CD4-positive, alpha-beta T cell treated with Interleukin-10 for 1 hour (primary cell): ENCODE measurements around the gene HTRA1.
A peak's percentile ranks its signal among the peaks of the same experiment; 100 is the strongest.

Source experiments
- DNase-seq: peaks from one replicate; pipeline ENCODE4 v3.0.0-alpha.2; 2020

Gene HTRA1

DNA sequence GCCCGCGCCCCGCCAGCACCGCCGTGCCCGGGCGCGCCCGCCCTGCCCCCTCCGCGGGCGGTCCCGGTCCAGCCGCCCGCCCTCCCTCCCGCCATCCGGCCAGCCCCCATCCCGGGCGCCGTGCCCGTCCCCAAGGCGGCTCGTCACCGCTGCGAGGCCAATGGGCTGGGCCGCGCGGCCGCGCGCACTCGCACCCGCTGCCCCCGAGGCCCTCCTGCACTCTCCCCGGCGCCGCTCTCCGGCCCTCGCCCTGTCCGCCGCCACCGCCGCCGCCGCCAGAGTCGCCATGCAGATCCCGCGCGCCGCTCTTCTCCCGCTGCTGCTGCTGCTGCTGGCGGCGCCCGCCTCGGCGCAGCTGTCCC, at the start of gene HTRA1:
HTRA1 (plus strand) TSS at position 187 of the 362 bp plus-strand sequence; CDS start at position 287, 100 bp downstream.
- DNase-seq, result no peak

DNA sequence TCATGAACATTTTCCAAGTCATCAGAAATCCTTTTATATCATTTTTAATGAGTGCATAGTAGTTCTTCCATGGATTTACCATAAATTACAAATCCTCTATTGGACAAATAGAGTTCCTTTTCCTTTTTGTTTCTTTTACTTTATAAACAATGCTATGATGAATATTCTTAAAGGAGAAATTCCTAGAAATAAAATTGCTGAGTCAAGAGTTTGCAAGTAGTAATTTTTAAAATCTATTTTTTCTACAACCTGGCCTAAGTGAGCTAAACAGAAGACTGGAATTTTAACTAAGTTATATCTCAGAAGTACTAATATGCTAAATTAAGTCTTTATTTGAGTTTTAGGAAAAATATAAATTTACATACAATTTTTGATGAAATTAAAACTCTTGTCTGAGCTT, 48.0 kb upstream of the HTRA1 start:
- DNase-seq, result no peak

GRCh38 chr10:122417667-122418066, 43.7 kb upstream of the HTRA1 start:
- DNase-seq, result no peak

DNA sequence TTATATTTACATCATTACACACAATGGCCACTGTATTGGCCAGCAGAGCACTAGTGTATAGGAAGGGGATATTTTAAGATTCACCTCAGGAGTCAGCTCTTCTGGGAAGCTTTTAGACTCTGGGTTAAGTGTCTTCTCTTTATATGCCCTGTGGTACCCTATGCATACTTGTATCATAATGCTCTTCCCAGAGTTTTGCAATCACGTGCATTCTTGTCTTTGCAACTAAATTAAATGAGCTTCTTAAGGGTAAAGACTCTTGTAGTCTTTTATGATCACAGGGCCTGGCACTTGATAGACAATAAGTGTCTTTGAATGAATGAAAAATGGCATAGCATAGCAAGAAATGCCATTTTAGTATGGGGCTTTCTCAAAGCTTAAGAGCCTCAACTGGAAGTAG, 42.3 kb upstream of the HTRA1 start:
- DNase-seq, result no peak

- DNase-seq, result no peak
Measured at GRCh38 chr10:122419876-122420623, 41.3 kb upstream of the HTRA1 start.

DNA sequence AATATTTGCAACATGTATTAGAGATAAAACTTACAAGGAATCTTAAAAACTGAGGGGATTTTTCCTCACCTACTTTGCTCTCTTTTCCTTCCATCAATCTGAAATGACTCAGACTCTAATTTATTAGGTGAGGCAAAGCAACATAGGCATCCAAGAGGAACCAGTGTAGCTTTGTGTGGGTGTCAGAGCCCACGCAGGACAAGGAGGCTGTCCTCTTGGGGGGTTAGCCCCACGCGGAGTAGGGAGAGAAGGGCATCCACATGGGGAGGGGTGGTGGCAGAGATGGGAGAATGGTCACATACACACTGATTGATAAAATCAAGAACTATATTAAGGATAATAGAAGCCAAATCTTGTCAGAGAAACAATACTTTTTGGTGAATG, 40.7 kb upstream of the HTRA1 start:
- DNase-seq, result no peak

GRCh38 chr10:122421054-122421625, 40.2 kb upstream of the HTRA1 start:
- peak; percentile 14 for DNase-seq

DNA sequence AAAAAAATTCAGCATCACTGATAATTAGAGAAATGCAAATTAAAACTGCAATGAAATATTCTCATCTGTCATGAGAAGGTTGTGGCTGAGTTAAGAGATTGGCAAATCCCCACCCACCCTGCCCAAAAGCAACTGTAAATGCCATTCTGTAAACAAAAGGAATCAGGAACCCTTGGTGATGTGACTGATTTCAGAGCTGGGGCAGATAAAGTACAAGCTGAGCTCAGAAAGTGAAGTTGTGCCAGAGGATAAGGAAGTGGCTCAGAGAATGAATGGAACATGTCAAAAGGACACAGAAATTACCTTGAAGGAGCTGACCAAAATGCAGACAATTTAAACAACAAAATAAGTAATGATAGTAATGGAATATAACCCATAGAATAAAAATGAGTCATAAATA, 39.6 kb upstream of the HTRA1 start:
- no peak for DNase-seq

DNA sequence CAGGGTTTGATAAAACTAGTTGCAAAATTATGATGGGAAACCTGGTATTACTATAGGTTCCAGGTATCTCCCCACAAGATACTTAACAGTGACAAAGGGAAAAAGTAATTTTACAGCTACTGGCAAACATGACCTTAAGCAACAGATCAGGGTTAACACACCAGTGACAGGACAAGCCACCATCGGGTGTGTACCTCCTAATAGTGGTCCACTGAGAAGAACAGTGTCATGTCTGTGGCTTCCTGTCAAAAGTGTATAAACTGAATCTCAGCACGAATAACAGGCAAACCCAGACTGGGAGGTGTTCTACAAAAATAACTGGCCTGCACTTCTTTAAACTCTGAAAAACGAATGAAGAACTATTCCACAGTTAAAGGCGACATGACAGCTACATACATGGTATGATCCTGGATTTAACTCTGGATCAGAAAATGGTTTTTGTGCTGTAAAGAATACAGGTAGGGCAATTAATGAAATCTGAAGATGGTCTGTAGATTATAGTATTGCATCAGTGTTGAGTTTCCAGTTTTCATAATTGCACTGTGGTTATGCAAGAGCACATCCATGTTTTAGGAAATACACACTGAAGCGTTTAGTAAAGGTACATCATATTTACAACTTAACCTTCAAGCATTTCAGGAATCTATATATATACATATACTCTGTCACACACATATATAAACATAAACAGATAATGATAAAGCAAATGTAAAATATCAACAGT, 38.9 kb upstream of the HTRA1 start:
- peak; percentile 60 for DNase-seq

DNA sequence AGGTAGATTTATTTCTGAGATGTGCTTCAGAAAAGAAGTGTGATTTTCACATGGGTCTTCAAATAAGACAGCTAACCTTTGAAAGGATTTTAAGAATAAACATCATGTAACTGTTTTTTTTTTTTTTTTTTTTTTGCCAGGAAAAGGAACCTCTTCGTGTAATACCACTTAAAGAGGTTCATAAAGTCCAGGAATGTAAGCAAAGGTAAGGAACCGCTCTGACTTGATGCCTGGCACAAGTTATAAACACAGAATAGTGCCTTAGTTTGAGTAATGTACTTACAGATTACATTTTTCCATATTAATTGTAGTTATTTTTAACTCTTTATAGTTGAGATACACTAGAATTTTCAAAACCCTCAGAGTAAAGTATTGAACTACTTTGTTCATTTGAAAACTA, 37.3 kb upstream of the HTRA1 start:
- DNase-seq, result no peak

DNA sequence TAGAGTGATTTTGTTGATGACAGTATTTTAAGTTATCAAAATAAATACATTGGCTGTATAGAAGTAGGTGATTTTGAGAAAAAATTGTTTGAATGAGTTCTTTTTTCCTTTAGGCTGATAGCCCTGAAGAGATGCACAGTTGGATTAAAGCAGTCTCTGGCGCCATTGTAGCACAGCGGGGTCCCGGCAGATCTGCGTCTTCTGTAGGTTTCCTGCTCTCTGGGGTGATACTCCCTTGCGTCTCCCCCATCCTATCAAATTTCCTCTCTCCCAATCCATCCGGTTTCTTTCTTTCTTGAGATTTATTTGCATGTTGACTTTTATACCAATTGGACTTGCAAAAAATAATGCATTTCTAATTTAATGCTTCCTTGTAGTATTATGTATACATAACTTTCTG, 34.5 kb upstream of the HTRA1 start:
- DNase-seq, result no peak

- DNase-seq, result no peak
Measured at GRCh38 chr10:122427280-122427679, 34.1 kb upstream of the HTRA1 start.

GRCh38 chr10:122435212-122435827, 26.0 kb upstream of the HTRA1 start:
- peak; percentile 74 for DNase-seq

GRCh38 chr10:122441961-122442360, 19.4 kb upstream of the HTRA1 start:
- no peak for DNase-seq

DNA sequence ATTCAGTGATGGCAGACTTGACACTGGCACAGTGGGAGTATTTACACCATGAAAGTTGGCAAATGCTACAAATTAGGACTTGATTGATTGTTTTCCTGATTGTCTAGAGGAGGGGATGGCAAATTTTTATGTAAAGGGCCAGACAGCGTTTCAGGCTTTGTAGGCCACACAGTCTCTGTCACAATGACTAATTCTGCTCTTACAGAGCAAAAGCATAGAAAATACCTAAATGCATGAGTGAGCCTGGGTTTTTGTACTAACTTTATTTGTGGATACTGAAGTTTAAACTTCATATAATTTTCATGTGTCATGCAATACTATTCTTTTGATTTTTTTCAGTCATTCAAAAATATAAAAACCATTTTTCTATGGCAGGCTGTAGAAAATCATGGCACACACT, 15.9 kb upstream of the HTRA1 start:
- no peak for DNase-seq

DNA sequence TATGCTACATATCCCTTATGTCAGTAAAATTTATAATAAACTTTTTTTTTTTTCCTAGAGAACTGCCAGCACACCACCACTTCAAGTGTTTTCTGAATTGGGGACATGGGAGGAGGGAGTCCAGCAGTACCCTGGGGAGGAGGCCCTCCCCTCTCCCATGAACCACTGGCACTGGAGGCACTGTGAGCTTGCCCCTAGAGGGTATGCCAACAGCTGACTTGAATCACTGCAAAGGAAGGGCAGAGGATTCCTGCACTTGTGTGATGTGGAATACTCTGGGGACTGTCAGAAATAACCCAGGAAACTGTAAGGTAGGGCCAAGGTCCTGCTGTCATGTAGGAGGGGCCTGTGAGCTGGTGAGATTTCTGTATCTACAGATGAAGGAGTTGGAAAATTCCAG, 15.4 kb upstream of the HTRA1 start:
- DNase-seq, result no peak

DNA sequence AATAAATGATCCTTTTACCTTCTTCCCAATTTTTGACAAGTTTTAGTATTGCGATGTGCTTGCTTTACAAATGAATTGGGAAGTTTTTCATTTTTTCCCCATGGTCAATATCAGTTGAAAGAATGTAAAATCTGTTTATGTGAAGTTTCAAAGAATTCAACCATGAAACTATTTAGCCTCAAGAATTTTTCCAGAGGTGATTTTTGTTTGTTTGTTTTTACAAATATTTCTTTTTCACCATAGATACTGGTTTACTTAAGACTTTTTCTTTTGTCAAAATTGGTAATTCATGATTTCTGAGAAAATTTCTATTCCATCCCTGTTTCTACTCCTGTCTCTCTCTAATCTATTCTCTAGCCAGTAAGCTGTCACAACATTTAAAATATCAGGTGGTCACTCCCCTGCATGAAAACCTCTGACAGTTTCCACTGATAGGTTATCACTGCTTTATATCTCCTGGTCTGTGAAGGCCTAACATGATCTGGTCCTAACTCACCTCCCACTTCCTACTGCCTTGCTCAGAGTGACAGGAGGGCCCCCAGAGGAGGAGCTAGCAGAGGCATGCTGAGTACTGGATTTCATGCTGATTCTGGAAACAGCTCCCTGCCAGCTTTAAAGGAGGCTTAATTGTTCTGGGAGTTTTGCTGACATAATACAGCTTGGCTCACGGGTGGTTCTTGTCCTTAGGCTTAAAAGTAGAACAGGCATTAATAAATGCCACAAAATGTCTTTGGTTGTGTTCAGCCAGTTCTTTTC, 14.5 kb upstream of the HTRA1 start:
- no peak for DNase-seq

- DNase-seq, result no peak
Measured at GRCh38 chr10:122448600-122448999, 12.8 kb upstream of the HTRA1 start.

DNA sequence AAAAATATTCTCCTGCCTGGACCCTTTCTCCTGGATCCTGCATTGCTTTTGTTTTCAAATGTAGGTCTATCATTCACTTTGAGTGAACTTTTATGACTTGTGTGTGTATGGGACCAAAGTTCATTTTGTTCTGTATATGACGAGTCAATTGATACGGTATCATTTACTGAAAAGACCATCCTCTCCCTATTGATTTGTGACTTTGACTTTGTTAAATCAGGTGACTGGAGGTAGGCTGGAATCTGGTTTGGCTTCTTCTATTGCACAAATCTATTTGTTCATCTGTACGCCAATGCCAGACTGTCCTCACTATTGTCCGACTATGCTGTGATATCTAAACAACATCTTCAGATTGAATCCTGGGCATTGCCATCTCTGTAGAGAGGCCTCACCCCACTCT, 12.2 kb upstream of the HTRA1 start:
- no peak for DNase-seq

- DNase-seq, result no peak
Measured at GRCh38 chr10:122450353-122450990, 10.9 kb upstream of the HTRA1 start.

- DNase-seq, result no peak
Measured at GRCh38 chr10:122454071-122454470, 7.3 kb upstream of the HTRA1 start.

GRCh38 chr10:122454603-122455080, 6.7 kb upstream of the HTRA1 start, which contains the start of gene ARMS2:
TSS of gene ARMS2 (plus strand) at chr10:122454653. CDS start at chr10:122454728, 75 bp downstream.
- no peak for DNase-seq
